B cell (primary cell): ENCODE data around the gene MED15. TPM values are rescaled to one million over a fixed set of nuclear protein-coding genes. Genes with fewer than 3 reads are reported as not detected.

ENCODE experiments used
- ATAC-seq: fragments of 200-7000 bp; cut with Tn5 transposase; one replicate; pipeline ENCODE4 v1.10.0; 2021; ENCODE audit warnings: low read depth, mild to moderate bottlenecking, moderate number of reproducible peaks, moderate library complexity
- CTCF ChIA-PET: fragments of 350-600 bp; sonication (Branson Sonifier 250); formaldehyde crosslinking; loops from one replicate; lab custom pipeline; 2021; ENCODE audit warnings: antibody characterized with exemption, inconsistent platforms; lab: Charles Lee
- POLR2A ChIA-PET: fragments of 350-600 bp; sonication (Branson Sonifier 250); formaldehyde crosslinking; loops from one replicate; lab custom pipeline; 2021; ENCODE audit warnings: antibody characterized with exemption; lab: Charles Lee
- DNase-seq: peaks from one replicate; pipeline ENCODE4 v3.0.0; 2013
- H2AFZ ChIP-seq: 2 replicates; pipeline ENCODE4 v1.6.1; 2012; ENCODE audit warnings: mild to moderate bottlenecking, low read depth, low read length; ENCODE audit not compliant: insufficient read depth, poor library complexity, severe bottlenecking
- H3K27ac ChIP-seq, 2 donors: 1 replicate in 1 of 2; 2 replicates in 1 of 2; pipeline ENCODE4 v1.5.1; 2012 to 2013; ENCODE audit warnings: low read length in 2 of 2, mild to moderate bottlenecking in 2 of 2, moderate library complexity in 1 of 2
- H3K27me3 ChIP-seq, 4 experiments: fragments of 200-600 bp in 1 of 4; sonication (generic) in 1 of 4; replicated peaks in 1 of 4; 1 replicate in 2 of 4; 2 replicates in 2 of 4; pipeline versions ENCODE4 v1.6.1 to v1.7.0; 2013 to 2016; ENCODE audit warnings: low read length in 3 of 4, mild to moderate bottlenecking in 2 of 4, mixed read lengths in 1 of 4, moderate library complexity in 1 of 4; ENCODE audit not compliant: insufficient read depth in 4 of 4, control insufficient read depth in 3 of 4; ENCODE audit errors: control extremely low read depth in 1 of 4
- H3K36me3 ChIP-seq, 2 experiments: replicated peaks in 1 of 2; 1 replicate in 1 of 2; 2 replicates in 1 of 2; pipeline versions ENCODE4 v1.6.1 to v1.7.1; 2013; ENCODE audit warnings: low read length in 1 of 2; ENCODE audit not compliant: insufficient read depth in 2 of 2, control insufficient read depth in 1 of 2; ENCODE audit errors: control extremely low read depth in 1 of 2, extremely low read depth in 1 of 2
- H3K4me1 ChIP-seq, 2 donors: fragments of 200-600 bp in 1 of 2; sonication (generic) in 1 of 2; 1 replicate in 1 of 2; 2 replicates in 1 of 2; pipeline versions ENCODE4 v1.5.1 to v1.6.1; 2013 to 2017; ENCODE audit warnings: low read length in 2 of 2; ENCODE audit not compliant: control insufficient read depth in 2 of 2, insufficient read depth in 2 of 2
- H3K4me2 ChIP-seq: replicated peaks from 2 replicates; pipeline ENCODE3; 2012; ENCODE audit warnings: mild to moderate bottlenecking, low read depth, low read length; ENCODE audit not compliant: poor library complexity, severe bottlenecking
- H3K4me3 ChIP-seq, 5 experiments: fragments of 200-600 bp in 1 of 5; sonication (generic) in 1 of 5; 1 replicate in 3 of 5; 2 replicates in 2 of 5; pipeline versions ENCODE4 v1.5.1 to v1.7.0; 2011 to 2016; ENCODE audit warnings: low read length in 4 of 5, mild to moderate bottlenecking in 4 of 5, low read depth in 2 of 5, control low read depth in 1 of 5, moderate library complexity in 1 of 5; ENCODE audit not compliant: insufficient read depth in 1 of 5; ENCODE audit errors: control extremely low read depth in 1 of 5, extremely low read depth in 1 of 5
- H3K79me2 ChIP-seq: fragments of 200-600 bp; sonication (generic); one replicate; pipeline ENCODE4 v1.6.0; 2016; ENCODE audit warnings: low read length; ENCODE audit not compliant: control insufficient read depth, insufficient read depth
- H3K9ac ChIP-seq: fragments of 200-600 bp; sonication (generic); 2 replicates; pipeline ENCODE4 v1.6.1; 2017; ENCODE audit warnings: mild to moderate bottlenecking, low read length, moderate library complexity
- H3K9me3 ChIP-seq, 3 donors: one replicate each; pipeline versions ENCODE4 v1.6.1 to v1.7.1; 2013; ENCODE audit warnings: low read length in 2 of 3; ENCODE audit not compliant: control insufficient read depth in 2 of 3, insufficient read depth in 1 of 3; ENCODE audit errors: control extremely low read depth in 1 of 3
- H4K20me1 ChIP-seq: 2 replicates; pipeline ENCODE4 v1.6.0; 2012; ENCODE audit warnings: mild to moderate bottlenecking, low read length; ENCODE audit not compliant: insufficient read depth, control insufficient read depth, poor library complexity, severe bottlenecking
- H3K27ac Mint-ChIP-seq: one replicate; pipeline ENCODE4 v1.8.0; 2021; ENCODE audit warnings: mixed read lengths
- H3K27me3 Mint-ChIP-seq: one replicate; pipeline ENCODE4 v1.8.0; 2021; ENCODE audit warnings: mixed read lengths
- H3K4me1 Mint-ChIP-seq: one replicate; pipeline ENCODE4 v1.8.0; 2021; ENCODE audit warnings: mixed read lengths
- H3K4me3 Mint-ChIP-seq: one replicate; pipeline ENCODE4 v1.8.0; 2021; ENCODE audit warnings: mixed read lengths
- H3K9me3 Mint-ChIP-seq: one replicate; pipeline ENCODE4 v1.8.0; 2022; ENCODE audit warnings: mixed read lengths; ENCODE audit not compliant: insufficient read depth
- EZH2 ChIP-seq: IDR thresholded peaks from 2 replicates; pipeline ENCODE4 v1.6.1; 2012; ENCODE audit warnings: borderline replicate concordance, low read depth, mild to moderate bottlenecking, moderate library complexity, low read length; ENCODE audit not compliant: insufficient read depth, poor library complexity, severe bottlenecking
- WGBS: methylation state at CpG from one replicate; pipeline ENCODE4 v1.1.5; 2013; ENCODE audit warnings: missing lambda C conversion rate; ENCODE audit not compliant: insufficient coverage; 5-methylcytosine and 5-hydroxymethylcytosine counted together
- intact Hi-C: fragments of 100-400 bp; cut with micrococcal nuclease; formaldehyde crosslinking; loops from one replicate; pipeline ENCODE4 v1.10.0; 2022
- polyA plus RNA-seq: library from polyadenylated mRNA; depleted of rRNA; stranded (reverse); fragments of >200 nt; gene quantifications from 2 replicates; pipeline ENCODE4 v1.2.3, GENCODE V29; 2012
- total RNA-seq, 2 donors: library from RNA; stranded (reverse); fragments of 120-200 nt in 1 of 2; gene quantifications; 1 replicate in 1 of 2; 2 replicates in 1 of 2; pipeline versions ENCODE4 v1.2.3 to v1.2.4, GENCODE V29; 2013 to 2022
- TF ChIP-seq, protein P1 (sequence below): fragments of 200-600 bp; IDR thresholded peaks from one replicate; pipeline ENCODE4 v1.8.0; 2022; ENCODE audit warnings: antibody characterized with exemption, mild to moderate bottlenecking

Gene MED15
- total and polyA plus RNA-seq, 2 donors (not counting 1 experiment from before 2014, with no cell fraction given) = 109 to 134 TPM

DNA sequence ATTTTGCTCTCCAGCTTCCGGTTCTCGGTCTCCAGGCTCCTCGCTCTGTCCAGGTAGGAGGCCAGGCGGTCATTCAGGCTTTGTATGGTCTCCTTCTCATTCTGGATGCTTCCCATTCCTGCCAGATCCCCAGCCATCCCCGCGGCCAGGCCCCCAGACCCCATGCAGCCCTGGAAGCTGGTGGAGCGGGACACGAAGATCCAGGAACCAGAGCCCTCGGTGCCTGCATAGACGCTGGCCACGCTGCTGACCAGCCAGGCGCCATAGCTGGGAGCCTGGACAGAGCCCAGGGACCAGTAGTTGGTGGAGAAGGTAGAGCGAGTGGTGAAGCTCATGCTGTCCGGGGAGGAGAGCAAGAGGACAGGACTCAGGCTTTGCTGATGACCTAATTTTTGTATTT lies 23.6 kb upstream of the MED15 start:
- Histone ChIP-seq H3K27me3 (no peaks in the 10 kb centered on the region), H3K36me3 (peaks cover 5 to 23% of the 10 kb centered on the region in 2 experiments), H2AFZ (no peak overlapping the region), H3K9ac (no peak overlapping the region), H3K4me1 (no peaks in the 10 kb centered on the region), H3K79me2 (peaks cover 18% of the 10 kb centered on the region), H3K27ac (no peak overlapping the region), H3K4me3 (no peak overlapping the region), H3K4me2 (no peak overlapping the region), H4K20me1 (peaks cover 23% of the 10 kb centered on the region), H3K9me3 (no peaks in the 10 kb centered on the region)
- ChIA-PET CTCF (interaction anchor here (0.8 to 2.1 kb wide), 3 partner anchors 15 to 30 kb away, joined by 3 to 10 read pairs (median 4); no protein-coding TSS in a partner anchor), POLR2A (no interaction called here)
- Mint-ChIP-seq H3K9me3 (no peaks in the 10 kb centered on the region), H3K4me1 (peaks cover 8% of the 10 kb centered on the region), H3K27ac (no peak overlapping the region), H3K4me3 (no peak overlapping the region), H3K27me3 (no peaks in the 10 kb centered on the region)
- DNase-seq = no peak
- 96% methylated on average over 14 of the region's 14 CpGs for WGBS
- intact Hi-C loops = no loop called here
- no peak for TF ChIP-seq EZH2
- TF ChIP-seq, protein P1, sequence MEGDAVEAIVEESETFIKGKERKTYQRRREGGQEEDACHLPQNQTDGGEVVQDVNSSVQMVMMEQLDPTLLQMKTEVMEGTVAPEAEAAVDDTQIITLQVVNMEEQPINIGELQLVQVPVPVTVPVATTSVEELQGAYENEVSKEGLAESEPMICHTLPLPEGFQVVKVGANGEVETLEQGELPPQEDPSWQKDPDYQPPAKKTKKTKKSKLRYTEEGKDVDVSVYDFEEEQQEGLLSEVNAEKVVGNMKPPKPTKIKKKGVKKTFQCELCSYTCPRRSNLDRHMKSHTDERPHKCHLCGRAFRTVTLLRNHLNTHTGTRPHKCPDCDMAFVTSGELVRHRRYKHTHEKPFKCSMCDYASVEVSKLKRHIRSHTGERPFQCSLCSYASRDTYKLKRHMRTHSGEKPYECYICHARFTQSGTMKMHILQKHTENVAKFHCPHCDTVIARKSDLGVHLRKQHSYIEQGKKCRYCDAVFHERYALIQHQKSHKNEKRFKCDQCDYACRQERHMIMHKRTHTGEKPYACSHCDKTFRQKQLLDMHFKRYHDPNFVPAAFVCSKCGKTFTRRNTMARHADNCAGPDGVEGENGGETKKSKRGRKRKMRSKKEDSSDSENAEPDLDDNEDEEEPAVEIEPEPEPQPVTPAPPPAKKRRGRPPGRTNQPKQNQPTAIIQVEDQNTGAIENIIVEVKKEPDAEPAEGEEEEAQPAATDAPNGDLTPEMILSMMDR = no peak
- no peak for ATAC-seq

DNA sequence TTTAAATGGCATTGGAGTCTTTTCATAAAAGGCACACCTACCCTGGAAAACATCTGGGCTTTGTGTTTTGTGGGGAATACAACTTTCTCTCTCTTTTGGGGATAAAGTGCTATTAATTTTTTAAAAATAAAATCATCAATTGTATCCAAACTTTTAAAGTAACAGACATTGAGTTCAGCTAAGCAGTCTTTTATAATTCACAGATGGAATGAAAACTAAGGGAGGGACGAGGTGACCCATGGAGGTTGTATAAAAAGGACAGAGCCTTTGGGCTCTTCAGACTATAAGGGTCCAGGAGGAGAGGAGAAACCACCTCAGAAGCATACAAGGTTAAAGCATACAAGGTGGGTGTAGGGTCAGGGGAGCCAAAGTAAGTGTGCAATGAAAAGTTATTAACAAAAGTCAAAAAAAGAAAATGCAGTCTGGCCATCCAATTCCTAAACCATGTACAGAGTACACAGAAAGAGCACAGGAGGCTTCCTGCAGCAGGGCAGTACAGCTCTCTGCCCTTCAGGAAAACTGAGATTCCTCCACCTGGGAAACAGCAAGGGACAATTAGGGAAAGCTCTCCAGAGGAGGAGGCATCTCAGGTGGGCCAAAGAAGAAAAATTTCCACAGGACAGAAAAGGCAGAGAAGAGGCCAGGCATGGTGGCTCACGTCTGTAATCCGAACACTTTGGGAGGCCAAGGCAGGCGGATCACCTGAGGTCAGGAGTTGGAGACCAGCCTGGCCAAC lies 22.3 kb upstream of the MED15 start:
- Mint-ChIP-seq H3K4me3 (no peak overlapping the region), H3K27me3 (no peaks in the 10 kb centered on the region), H3K9me3 (no peaks in the 10 kb centered on the region), H3K4me1 (peaks cover 15% of the 10 kb centered on the region), H3K27ac (no peak overlapping the region)
- H3K4me1 ChIP-seq = no peaks in the 10 kb centered on the region
- intact Hi-C loops = no loop called here
- peaks cover 36% of the 10 kb centered on the region for H4K20me1 ChIP-seq
- no peak overlapping the region for H3K9ac ChIP-seq
- whole genome bisulfite sequencing = 100% methylated on average over 3 of the region's 4 CpGs
- no peak overlapping the region for H2AFZ ChIP-seq
- no peak overlapping the region for H3K27ac ChIP-seq
- TF ChIP-seq, protein P1 = no peak
- no peak for TF ChIP-seq EZH2
- no peaks in the 10 kb centered on the region for H3K27me3 ChIP-seq
- peaks cover 5 to 25% of the 10 kb centered on the region in 2 experiments for H3K36me3 ChIP-seq
- H3K4me2 ChIP-seq = no peak overlapping the region
- no peaks in the 10 kb centered on the region for H3K9me3 ChIP-seq
- ChIA-PET CTCF (interaction anchor here (2.1 kb wide), 1 partner anchor 21 kb away, joined by 10 read pairs; no protein-coding TSS in a partner anchor), POLR2A (no interaction called here)
- H3K4me3 ChIP-seq = no peak overlapping the region
- ATAC-seq (no peak), DNase-seq (no peak)
- H3K79me2 ChIP-seq = peaks cover 26% of the 10 kb centered on the region
